ENCODE data around the gene MS4A18.
"Not testable (repeated sequence)": the region's sequence is repeated elsewhere in the genome, so short reads cannot be mapped to it uniquely, and the experiment has no call there.

MS4A18 gene

GRCh38 chr11:60724420-60724819, at the start of gene MS4A18:
Gene MS4A18, plus strand, starts transcription at chr11:60724720.
- no peak for DNase-seq (ENCODE audit: low spot score)

GRCh38 chr11:60678231-60678630, 46.3 kb upstream of the MS4A18 start:
- DNase-seq (ENCODE audit: low spot score): not testable (repeated sequence)

- no peak for DNase-seq (ENCODE audit: low spot score)
Measured at GRCh38 chr11:60679879-60680278, 44.6 kb upstream of the MS4A18 start.

GRCh38 chr11:60680455-60681119, 43.9 kb upstream of the MS4A18 start:
- DNase-seq (ENCODE audit: low spot score): no peak

GRCh38 chr11:60684541-60684848, 40.0 kb upstream of the MS4A18 start:
- DNase-seq (ENCODE audit: low spot score): not testable (repeated sequence)

GRCh38 chr11:60691661-60692060, 32.9 kb upstream of the MS4A18 start:
- DNase-seq (ENCODE audit: low spot score): no peak

GRCh38 chr11:60699284-60699691, 25.2 kb upstream of the MS4A18 start, which contains the start of gene MS4A8:
Gene MS4A8, plus strand, starts transcription at chr11:60699612. Its CDS starts 1,249 bp downstream, at chr11:60700861.
- peak; percentile 66 for DNase-seq (ENCODE audit: low spot score)

- no peak for DNase-seq (ENCODE audit: low spot score)
Measured at GRCh38 chr11:60699936-60700335, 24.6 kb upstream of the MS4A18 start.

GRCh38 chr11:60700689-60701468, 23.6 kb upstream of the MS4A18 start:
- peak; percentile 21 for DNase-seq (ENCODE audit: low spot score)

GRCh38 chr11:60701469-60701818, 23.1 kb upstream of the MS4A18 start:
- no peak for DNase-seq (ENCODE audit: low spot score)

- DNase-seq (ENCODE audit: low spot score): no peak
Measured at GRCh38 chr11:60703374-60703773, 21.1 kb upstream of the MS4A18 start.

GRCh38 chr11:60705895-60706294, 18.6 kb upstream of the MS4A18 start:
- no peak for DNase-seq (ENCODE audit: low spot score)

GRCh38 chr11:60706931-60707330, 17.6 kb upstream of the MS4A18 start:
- no peak for DNase-seq (ENCODE audit: low spot score)

GRCh38 chr11:60710482-60710881, 14.0 kb upstream of the MS4A18 start:
- DNase-seq (ENCODE audit: low spot score): no peak

- DNase-seq (ENCODE audit: low spot score): peak; percentile 57
Measured at GRCh38 chr11:60711276-60711675, 13.2 kb upstream of the MS4A18 start.

- not testable (repeated sequence) for DNase-seq (ENCODE audit: low spot score)
Measured at GRCh38 chr11:60713423-60713822, 11.1 kb upstream of the MS4A18 start.

- no peak for DNase-seq (ENCODE audit: low spot score)
Measured at GRCh38 chr11:60717956-60718355, 6.6 kb upstream of the MS4A18 start.

- no peak for DNase-seq (ENCODE audit: low spot score)
Measured at GRCh38 chr11:60718524-60719316, 5.8 kb upstream of the MS4A18 start.

- no peak for DNase-seq (ENCODE audit: low spot score)
Measured at GRCh38 chr11:60719391-60719790, 5.1 kb upstream of the MS4A18 start.

GRCh38 chr11:60720460-60720859, 4.1 kb upstream of the MS4A18 start:
- no peak for DNase-seq (ENCODE audit: low spot score)

- DNase-seq (ENCODE audit: low spot score): no peak
Measured at GRCh38 chr11:60725592-60725991, 1.1 kb downstream of the MS4A18 start.

GRCh38 chr11:60731586-60731985, 7.1 kb downstream of the MS4A18 start:
- no peak for DNase-seq (ENCODE audit: low spot score)

- peak; percentile 15 for DNase-seq (ENCODE audit: low spot score)
Measured at GRCh38 chr11:60734279-60734678, 9.8 kb downstream of the MS4A18 start.

Measured in LoVo (cell line).